SH-SY5Y (cell line): ENCODE measurements around the gene CRTAP.

Experiments
- GATA2 ChIP-seq: IDR thresholded peaks from 2 replicates; pipeline ENCODE4 v1.6.1; 2011; ENCODE audit warnings: mild to moderate bottlenecking, low read depth, low read length
- GATA3 ChIP-seq: IDR thresholded peaks from 2 replicates; pipeline ENCODE4 v1.6.1; 2011; ENCODE audit warnings: low read depth, mild to moderate bottlenecking, low read length, moderate library complexity

GRCh38 chr3:33130144-33130543 lies 16.3 kb downstream of the CRTAP start:
- TF ChIP-seq GATA3 (no peak), GATA2 (no peak)
